GM12878 (cell line): Measurements from ENCODE around the gene SARDH. TPM values are rescaled to one million over a fixed set of nuclear protein-coding genes. Genes with fewer than 3 reads are reported as not detected.

Source experiments
- ATAC-seq: fragments of 200-7000 bp; cut with Tn5 transposase; 3 replicates; pipeline ENCODE4 v1.9.1; 2020; ENCODE audit warnings: mild to moderate bottlenecking, moderate library complexity
- BruUV-seq: library from RNA; stranded (reverse); fragments of 400-500 nt; replicated peaks from 2 replicates; lab custom pipeline; 2021; lab: Mats Ljungman, UMichigan
- CTCF ChIA-PET: fragments of 300-600 bp; sonication (Branson Sonifier 250); formaldehyde crosslinking; extraction: SDS; loops from one replicate; lab custom pipeline; 2021; ENCODE audit warnings: inconsistent platforms; lab: Yijun Ruan, JAX
- POLR2A ChIA-PET: fragments of 350-600 bp; formaldehyde crosslinking; extraction: SDS; loops from one replicate; lab custom pipeline; 2021; ENCODE audit warnings: inconsistent platforms; lab: Charles Lee
- RAD21 ChIA-PET: fragments of 300-600 bp; sonication (Branson Sonifier 250); formaldehyde crosslinking; loops from one replicate; lab custom pipeline; 2023; ENCODE audit warnings: antibody characterized with exemption; ENCODE audit not compliant: unreplicated experiment; lab: Charles Lee
- SMC1A ChIA-PET: fragments of 300-600 bp; sonication (Branson Sonifier 250); formaldehyde crosslinking; loops from one replicate; lab custom pipeline; 2023; ENCODE audit not compliant: unreplicated experiment, uncharacterized antibody; lab: Charles Lee
- DNase-seq: peaks from one replicate; pipeline ENCODE4 v3.0.0-alpha.2; 2011; ENCODE audit warnings: low read depth, low spot score
- FAIRE-seq: peaks from 3 replicates; lab custom pipeline; 2011; peaks lifted over from hg19 to GRCh38; lab: Jason Lieb, UNC
- H2AFZ ChIP-seq: 2 replicates; pipeline ENCODE4 v1.6.0; 2011; ENCODE audit warnings: low read depth, low read length, control low read depth; ENCODE audit not compliant: control insufficient read depth
- H3K27ac ChIP-seq: 2 replicates; pipeline ENCODE4 v1.5.1; 2011; ENCODE audit warnings: control low read depth; ENCODE audit not compliant: control insufficient read depth, insufficient read depth
- H3K27me3 ChIP-seq, 2 experiments: replicated peaks in 1 of 2; 2 replicates each; pipeline versions ENCODE4 v1.6.0 to v1.6.1; 2011; ENCODE audit warnings: low read length in 1 of 2; ENCODE audit not compliant: control insufficient read depth in 2 of 2, insufficient read depth in 2 of 2
- H3K36me3 ChIP-seq, 2 experiments: 2 replicates each; pipeline ENCODE4 v1.5.1; 2011; ENCODE audit warnings: low read length in 1 of 2; ENCODE audit not compliant: control insufficient read depth in 2 of 2, insufficient read depth in 2 of 2
- H3K4me1 ChIP-seq: 2 replicates; pipeline ENCODE4 v1.6.1; 2011; ENCODE audit warnings: mild to moderate bottlenecking, low read length, moderate library complexity, mixed read lengths; ENCODE audit not compliant: control insufficient read depth, insufficient read depth
- H3K4me2 ChIP-seq: 2 replicates; pipeline ENCODE4 v1.6.0; 2011; ENCODE audit warnings: control low read depth; ENCODE audit not compliant: control insufficient read depth, insufficient read depth
- H3K4me3 ChIP-seq: fragments of 200-600 bp; sonication (generic); 2 replicates; pipeline ENCODE4 v1.5.1; 2016
- H3K79me2 ChIP-seq: 2 replicates; pipeline ENCODE4 v1.6.0; 2011; ENCODE audit warnings: low read length; ENCODE audit not compliant: control insufficient read depth, insufficient read depth
- H3K9ac ChIP-seq: 2 replicates; pipeline ENCODE4 v1.8.0; 2011; ENCODE audit warnings: low read length, control low read depth, mixed read lengths; ENCODE audit not compliant: control insufficient read depth, insufficient read depth
- H3K9me3 ChIP-seq: replicated peaks from 3 replicates; pipeline ENCODE4 v1.5.1; 2011; ENCODE audit warnings: mild to moderate bottlenecking, low read length; ENCODE audit not compliant: control insufficient read depth, insufficient read depth
- H4K20me1 ChIP-seq: 2 replicates; pipeline ENCODE4 v1.6.0; 2011; ENCODE audit not compliant: control insufficient read depth, insufficient read depth
- ATF7 ChIP-seq: fragments of 450-650 bp; IDR thresholded peaks from 2 replicates; pipeline ENCODE4 v1.6.1; 2016; ENCODE audit warnings: low read depth, mild to moderate bottlenecking
- EED ChIP-seq: sonication (generic); IDR thresholded peaks from 2 replicates; pipeline ENCODE4 v1.6.1; 2016; ENCODE audit warnings: antibody characterized with exemption, low read depth
- EZH2 ChIP-seq: IDR thresholded peaks from 2 replicates; pipeline ENCODE4 v1.6.1; 2012; ENCODE audit warnings: low read depth, mild to moderate bottlenecking, control low read depth, inconsistent platforms, low read length, borderline replicate concordance; ENCODE audit not compliant: control insufficient read depth
- JUNB ChIP-seq: IDR thresholded peaks from 2 replicates; pipeline ENCODE4 v1.6.1; 2016; ENCODE audit warnings: antibody characterized with exemption, mild to moderate bottlenecking
- JUND ChIP-seq: IDR thresholded peaks from 2 replicates; pipeline ENCODE4 v1.6.1; 2012; ENCODE audit warnings: low read depth, mild to moderate bottlenecking, low read length, improper control_type of control experiment, moderate library complexity
- NFXL1 ChIP-seq: fragments of 450-650 bp; IDR thresholded peaks from 2 replicates; pipeline ENCODE4 v1.6.1; 2017; ENCODE audit warnings: antibody characterized with exemption, mild to moderate bottlenecking, borderline replicate concordance
- PKNOX1 ChIP-seq: fragments of 450-650 bp; IDR thresholded peaks from 2 replicates; pipeline ENCODE4 v1.6.1; 2016; ENCODE audit warnings: mild to moderate bottlenecking
- POLR2A ChIP-seq: IDR thresholded peaks from 2 replicates; pipeline ENCODE4 v1.6.1; 2011; ENCODE audit warnings: low read depth, mild to moderate bottlenecking, low read length
- SKIL ChIP-seq: fragments of 450-650 bp; IDR thresholded peaks from 2 replicates; pipeline ENCODE4 v1.6.1; 2017; ENCODE audit warnings: mild to moderate bottlenecking, low read depth, inconsistent platforms; ENCODE audit not compliant: poor library complexity, severe bottlenecking
- SPI1 ChIP-seq: IDR thresholded peaks from 2 replicates; pipeline ENCODE4 v1.6.1; 2011; ENCODE audit warnings: low read depth, mild to moderate bottlenecking, low read length, moderate library complexity, borderline replicate concordance; ENCODE audit not compliant: insufficient read depth
- TCF3 ChIP-seq: IDR thresholded peaks from 2 replicates; pipeline ENCODE4 v1.6.1; 2012; ENCODE audit warnings: low read depth, mild to moderate bottlenecking, low read length, borderline replicate concordance; ENCODE audit not compliant: insufficient read depth
- TCF7 ChIP-seq: IDR thresholded peaks from 2 replicates; pipeline ENCODE4 v1.6.1; 2014; ENCODE audit warnings: antibody characterized with exemption, borderline replicate concordance
- WRNIP1 ChIP-seq: IDR thresholded peaks from 2 replicates; pipeline ENCODE4 v1.6.1; 2011; ENCODE audit warnings: low read depth, low read length, improper control_type of control experiment, borderline replicate concordance
- WGBS: methylation state at CpG from one replicate; pipeline ENCODE4 v1.1.6; 2016; ENCODE audit warnings: low lambda C conversion rate; ENCODE audit not compliant: insufficient replicate concordance, insufficient coverage; ENCODE audit errors: missing lambda C conversion rate; 5-methylcytosine and 5-hydroxymethylcytosine counted together
- in situ Hi-C: fragments of 300-500 bp; cut with MboI; formaldehyde crosslinking; loops from 9 replicates; pipeline ENCODE4 v1.14.3; 2018; ENCODE audit warnings: mixed read lengths
- intact Hi-C: fragments of 100-400 bp; cut with micrococcal nuclease; formaldehyde crosslinking; loops from one replicate; pipeline ENCODE4 v1.14.2; 2022; ENCODE audit not compliant: unreplicated experiment
- polyA plus RNA-seq, 11 experiments: library from polyadenylated mRNA; depleted of rRNA in 4 of 11; unstranded in 6 of 11; stranded (reverse) in 5 of 11; fragments of >200 nt; fragmentation: Nextera tagmentation in 4 of 11; fragmentation: Illumina TruSeq in 1 of 11; extraction: Ambion mirVana in 4 of 11; extraction: Trizol in 1 of 11; gene quantifications; 1 replicate in 1 of 11; 2 replicates in 10 of 11; pipeline versions ENCODE4 v1.2.1 to v1.2.3, GENCODE V29; 2011 to 2016; ENCODE audit warnings: inconsistent platforms in 2 of 11, missing spikeins in 2 of 11, low read depth in 1 of 11
- total RNA-seq, 4 experiments: library from RNA; depleted of rRNA in 3 of 4; stranded (reverse); fragments of >200 nt in 3 of 4; fragmentation: Illumina TruSeq in 1 of 4; extraction: Trizol in 1 of 4; gene quantifications; 2 replicates each; pipeline versions ENCODE4 v1.2.1 to v1.2.3, GENCODE V29; 2013 to 2021

Gene SARDH
- total and polyA plus RNA-seq, 10 of the 15 experiments (the other 5 are each of a cell fraction or from before 2014, with no cell fraction given) = 0.03 to 0.15 (median 0.10) TPM; not detected in 6

- in situ Hi-C loops = no loop called here
- no peak for ATAC-seq
- TF ChIP-seq WRNIP1 (no peak), EED (no peak), SPI1 (no peak), EZH2 (no peak), NFXL1 (no peak), POLR2A (no peak), JUND (no peak), TCF3 (no peak), SKIL (no peak), PKNOX1 (no peak), TCF7 (no peak), ATF7 (no peak), JUNB (no peak)
- TF ChIP-seq, all 136 proteins: peak for 0
- H3K36me3 ChIP-seq = no peaks in the 10 kb centered on the region
- H4K20me1 ChIP-seq = no peaks in the 10 kb centered on the region
- intact Hi-C loops = no loop called here
- ChIA-PET POLR2A (no interaction called here), RAD21 (no interaction called here), SMC1A (no interaction called here), CTCF (no interaction called here)
- no peak overlapping the region for H3K4me2 ChIP-seq
- H3K27ac ChIP-seq = no peak overlapping the region
- DNase-seq (no peak), FAIRE-seq (no peak)
- H3K27me3 ChIP-seq = peaks cover 3 to 7% of the 10 kb centered on the region in 2 experiments; a peak in 2 of 4 replicates
- no TSS peak for BruUV-seq
- no peaks in the 10 kb centered on the region for H3K79me2 ChIP-seq
- no peak overlapping the region for H3K9ac ChIP-seq
- 36% methylated on average over 10 of the region's 12 CpGs for WGBS
- no peaks in the 10 kb centered on the region for H3K9me3 ChIP-seq
- H3K4me1 ChIP-seq = no peaks in the 10 kb centered on the region
- H2AFZ ChIP-seq = no peak overlapping the region
- no peak overlapping the region for H3K4me3 ChIP-seq
Observed at GRCh38 chr9:133650026-133650425, 88.1 kb downstream of the SARDH start.
